ENCODE measurements around the gene CGNL1.

Gene CGNL1

DNA sequence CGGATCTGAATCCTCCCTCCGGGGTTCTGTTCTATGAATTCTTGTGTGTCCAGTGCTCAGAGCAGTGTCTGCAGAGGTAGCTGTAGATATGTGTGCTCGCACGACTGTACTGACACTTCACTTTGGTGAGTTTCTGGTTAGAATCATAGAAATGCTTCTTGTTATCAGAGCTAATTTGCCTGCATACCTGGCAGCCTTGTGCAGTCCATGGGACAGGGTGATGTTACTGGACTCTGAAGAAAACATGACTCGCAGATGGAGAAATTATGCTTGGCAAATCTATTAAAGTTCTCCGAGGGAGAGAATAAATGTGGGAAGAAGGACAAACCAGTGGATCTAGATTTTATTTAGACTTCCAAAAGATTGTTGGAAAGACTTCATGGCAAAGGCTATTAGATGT, 12.2 kb downstream of the CGNL1 start:
- no peak overlapping the region for H3K27ac Mint-ChIP-seq
- no peak for DNase-seq
- no peaks in the 10 kb centered on the region for H3K36me3 Mint-ChIP-seq (ENCODE audit: low read depth)
- H3K9me3 Mint-ChIP-seq = no peaks in the 10 kb centered on the region
- no peaks in the 10 kb centered on the region for H3K4me1 Mint-ChIP-seq
- H3K4me3 Mint-ChIP-seq = no peak overlapping the region
- ATAC-seq = no peak
- H3K27me3 Mint-ChIP-seq = no peaks in the 10 kb centered on the region

DNA sequence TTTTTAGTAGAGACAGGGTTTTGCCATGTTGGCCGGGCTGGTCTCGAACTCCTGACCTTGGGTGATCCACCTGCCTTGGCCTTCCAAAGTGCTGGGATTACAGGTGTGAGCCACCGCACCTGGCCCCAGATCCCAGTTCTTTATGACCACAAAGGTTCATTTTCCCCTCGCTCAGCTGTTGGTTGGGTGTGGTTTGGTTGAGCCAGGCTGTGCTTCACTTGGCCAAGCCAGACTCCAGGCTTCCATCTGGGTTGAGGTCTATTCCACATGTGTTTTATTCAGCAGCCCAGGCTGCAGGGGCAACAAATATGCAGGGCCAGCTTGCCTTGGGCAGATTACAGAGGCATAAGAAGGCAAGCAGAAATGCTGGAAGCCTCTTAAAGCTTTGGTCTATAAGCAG, 13.7 kb downstream of the CGNL1 start:
- H3K27me3 Mint-ChIP-seq = no peaks in the 10 kb centered on the region

DNA sequence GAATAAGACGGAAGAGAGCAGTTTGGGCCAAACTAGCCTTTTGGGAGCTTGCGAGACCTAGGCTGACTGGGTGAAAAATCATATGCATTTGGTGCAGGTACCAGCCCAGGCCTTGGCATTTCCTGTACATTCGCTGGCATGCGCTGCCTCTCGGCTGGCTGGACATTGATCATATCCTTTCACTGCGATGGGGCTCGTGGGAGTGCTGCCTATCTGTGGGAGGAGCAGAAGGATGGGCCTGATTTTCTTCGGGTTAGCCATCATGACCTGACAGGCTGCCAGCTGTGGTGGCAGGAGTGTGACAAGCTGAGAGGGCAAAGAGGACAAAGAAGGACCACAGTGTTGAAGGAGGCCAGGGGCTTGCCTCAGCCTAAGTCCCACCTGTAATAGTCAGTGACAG, 14.3 kb downstream of the CGNL1 start:
- no peak for ATAC-seq
- Mint-ChIP-seq H3K36me3 (ENCODE audit: low read depth) (no peaks in the 10 kb centered on the region), H3K4me3 (no peak overlapping the region), H3K27me3 (no peaks in the 10 kb centered on the region), H3K27ac (no peak overlapping the region), H3K4me1 (no peaks in the 10 kb centered on the region), H3K9me3 (no peaks in the 10 kb centered on the region)
- DNase-seq = no peak

More for the DNA sequence above, 13.7 kb downstream of the CGNL1 start:
- no peak for ATAC-seq
- Mint-ChIP-seq H3K4me3 (no peak overlapping the region), H3K4me1 (no peaks in the 10 kb centered on the region), H3K27ac (no peak overlapping the region), H3K9me3 (no peaks in the 10 kb centered on the region), H3K36me3 (ENCODE audit: low read depth) (no peaks in the 10 kb centered on the region)
- no peak for DNase-seq

DNA sequence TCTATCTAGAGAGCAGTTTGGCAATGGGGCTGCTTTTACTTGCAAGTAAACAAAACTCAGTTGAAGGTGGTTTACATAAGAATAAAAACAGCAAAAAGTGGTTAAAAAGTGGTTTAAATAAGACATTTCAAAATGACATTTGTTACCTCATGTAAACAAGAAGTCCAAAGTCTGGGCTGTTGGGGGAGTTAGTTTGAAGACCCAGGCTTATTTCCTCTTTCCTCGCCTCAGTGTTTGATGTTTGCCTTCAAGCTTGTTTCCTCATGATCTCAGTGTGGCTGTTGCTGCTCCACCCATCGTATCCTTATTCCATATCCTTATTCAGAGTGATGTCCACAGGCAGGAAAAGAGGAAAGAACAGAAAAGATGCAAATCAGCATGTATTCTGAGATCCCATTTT, 15.2 kb downstream of the CGNL1 start:
- ATAC-seq (no peak), DNase-seq (no peak)
- Mint-ChIP-seq H3K27me3 (no peaks in the 10 kb centered on the region), H3K4me1 (no peaks in the 10 kb centered on the region), H3K4me3 (no peak overlapping the region), H3K36me3 (ENCODE audit: low read depth) (no peaks in the 10 kb centered on the region), H3K9me3 (no peaks in the 10 kb centered on the region), H3K27ac (no peak overlapping the region)

DNA sequence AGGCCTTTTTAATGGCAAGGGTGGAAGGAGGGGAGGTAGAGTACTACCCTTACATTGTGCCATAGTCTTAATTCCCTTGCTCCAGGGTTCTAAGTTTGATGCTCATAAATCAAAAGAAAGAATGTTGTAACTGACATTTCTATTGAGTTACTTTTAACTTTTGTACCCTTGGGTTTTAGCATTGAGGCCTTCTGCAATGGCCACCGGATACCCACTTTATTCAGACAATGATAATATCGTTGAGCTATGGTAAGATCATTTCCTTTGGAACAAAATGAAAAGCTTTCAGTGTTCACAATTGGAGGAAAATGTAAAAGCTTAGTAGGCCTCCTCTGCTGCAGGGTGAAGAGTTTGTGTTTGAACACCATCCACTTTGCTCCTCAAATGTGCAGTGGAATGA, 16.8 kb downstream of the CGNL1 start:
- Mint-ChIP-seq H3K4me1 (no peaks in the 10 kb centered on the region), H3K27ac (no peak overlapping the region), H3K4me3 (no peak overlapping the region), H3K36me3 (ENCODE audit: low read depth) (no peaks in the 10 kb centered on the region), H3K27me3 (no peaks in the 10 kb centered on the region), H3K9me3 (no peaks in the 10 kb centered on the region)
- no peak for DNase-seq
- no peak for ATAC-seq

DNA sequence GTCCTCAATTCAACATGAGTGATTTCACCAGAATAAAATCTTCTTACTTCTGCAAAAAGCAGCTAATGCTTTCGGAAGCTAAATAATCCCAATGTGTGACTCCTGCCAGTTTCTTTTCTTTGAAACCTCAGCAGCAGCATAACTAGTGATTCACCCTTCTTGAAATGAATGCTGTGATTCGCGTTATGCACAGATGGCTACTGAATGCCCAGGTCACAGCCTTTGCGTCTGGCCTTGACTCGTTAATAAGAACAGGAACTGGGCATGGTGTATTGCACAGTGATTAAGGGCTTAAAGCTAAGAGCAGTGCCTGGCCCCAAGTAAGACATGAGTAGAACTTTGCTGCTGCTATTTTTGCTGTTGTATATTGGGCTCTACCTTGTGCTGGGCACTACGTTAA, 19.0 kb downstream of the CGNL1 start:
- no peak for ATAC-seq
- peaks cover 6% of the 10 kb centered on the region for H3K27me3 Mint-ChIP-seq
- H3K36me3 Mint-ChIP-seq (ENCODE audit: low read depth) = no peaks in the 10 kb centered on the region
- H3K4me1 Mint-ChIP-seq = no peaks in the 10 kb centered on the region
- no peak overlapping the region for H3K27ac Mint-ChIP-seq
- DNase-seq = no peak
- no peak overlapping the region for H3K4me3 Mint-ChIP-seq
- H3K9me3 Mint-ChIP-seq = no peaks in the 10 kb centered on the region

DNA sequence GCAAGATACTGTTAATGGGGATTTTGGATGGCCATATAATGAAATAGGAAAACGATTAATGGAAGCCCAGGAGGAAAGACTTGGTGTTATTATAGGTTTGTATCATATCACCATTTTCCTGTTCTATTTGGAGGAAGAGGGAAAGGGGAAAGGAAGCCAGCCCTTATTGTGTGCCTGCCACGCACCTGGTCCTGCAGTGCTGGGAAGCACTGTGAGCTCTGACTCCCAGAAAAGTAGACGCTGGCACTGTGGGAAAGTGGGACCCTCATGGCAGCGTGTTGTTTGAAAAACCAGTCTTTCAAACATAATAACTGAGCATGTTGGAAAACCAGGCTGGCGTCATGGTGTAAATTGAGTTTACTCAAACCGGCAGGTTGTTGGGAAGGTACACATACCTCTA, 22.0 kb downstream of the CGNL1 start:
- no peaks in the 10 kb centered on the region for H3K36me3 Mint-ChIP-seq (ENCODE audit: low read depth)
- peaks cover 13% of the 10 kb centered on the region for H3K27me3 Mint-ChIP-seq
- ATAC-seq (no peak), DNase-seq (no peak)
- H3K4me1 Mint-ChIP-seq = no peaks in the 10 kb centered on the region
- no peaks in the 10 kb centered on the region for H3K9me3 Mint-ChIP-seq
- H3K27ac Mint-ChIP-seq = no peak overlapping the region
- H3K4me3 Mint-ChIP-seq = no peak overlapping the region

DNA sequence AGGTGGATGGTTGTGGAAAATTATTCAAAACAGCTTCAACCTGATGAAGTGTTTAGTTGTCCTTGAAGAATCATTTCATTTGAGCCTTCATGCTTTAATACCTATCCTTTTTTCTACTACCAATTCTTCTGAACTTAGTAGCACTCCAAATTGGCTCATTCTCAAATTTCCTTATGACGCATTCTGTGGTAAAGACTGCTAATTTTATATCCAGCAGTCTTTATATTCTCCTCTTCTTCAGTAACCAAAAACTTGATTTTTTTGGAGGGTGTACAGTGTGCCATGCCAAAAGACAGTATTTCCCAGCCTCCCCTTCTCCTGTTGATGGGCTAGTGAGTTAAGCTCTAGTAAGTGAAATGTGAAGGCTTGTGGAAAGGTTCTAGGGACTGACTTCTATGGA, 25.2 kb downstream of the CGNL1 start:
- Mint-ChIP-seq H3K27me3 (peaks cover 17% of the 10 kb centered on the region), H3K9me3 (no peaks in the 10 kb centered on the region), H3K36me3 (ENCODE audit: low read depth) (no peaks in the 10 kb centered on the region), H3K27ac (no peak overlapping the region), H3K4me3 (no peak overlapping the region), H3K4me1 (no peaks in the 10 kb centered on the region)
- no peak for ATAC-seq
- DNase-seq = no peak

DNA sequence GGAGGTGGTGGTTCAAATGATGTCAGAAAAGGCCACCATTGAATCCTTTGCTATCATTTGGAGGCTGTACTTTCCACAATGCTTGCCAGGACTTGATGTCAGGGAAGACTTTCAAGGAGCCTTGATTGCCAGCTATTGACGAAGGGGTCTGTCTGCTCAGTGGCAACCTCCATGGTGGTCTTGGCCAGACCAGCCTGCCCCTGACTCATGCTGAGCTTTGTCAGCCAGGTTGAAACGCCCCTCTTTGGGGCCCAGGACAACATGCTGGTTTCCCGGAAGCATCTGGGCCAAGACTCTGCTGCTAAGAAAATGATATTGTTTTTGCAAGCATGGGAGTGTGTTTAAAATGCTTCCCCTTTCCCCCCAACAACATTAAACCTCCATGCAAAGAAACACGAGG, 26.7 kb downstream of the CGNL1 start:
- ATAC-seq (no peak), DNase-seq (no peak)
- Mint-ChIP-seq H3K4me1 (no peaks in the 10 kb centered on the region), H3K9me3 (no peaks in the 10 kb centered on the region), H3K27me3 (peaks cover 17% of the 10 kb centered on the region), H3K36me3 (ENCODE audit: low read depth) (no peaks in the 10 kb centered on the region), H3K4me3 (no peak overlapping the region), H3K27ac (no peak overlapping the region)

DNA sequence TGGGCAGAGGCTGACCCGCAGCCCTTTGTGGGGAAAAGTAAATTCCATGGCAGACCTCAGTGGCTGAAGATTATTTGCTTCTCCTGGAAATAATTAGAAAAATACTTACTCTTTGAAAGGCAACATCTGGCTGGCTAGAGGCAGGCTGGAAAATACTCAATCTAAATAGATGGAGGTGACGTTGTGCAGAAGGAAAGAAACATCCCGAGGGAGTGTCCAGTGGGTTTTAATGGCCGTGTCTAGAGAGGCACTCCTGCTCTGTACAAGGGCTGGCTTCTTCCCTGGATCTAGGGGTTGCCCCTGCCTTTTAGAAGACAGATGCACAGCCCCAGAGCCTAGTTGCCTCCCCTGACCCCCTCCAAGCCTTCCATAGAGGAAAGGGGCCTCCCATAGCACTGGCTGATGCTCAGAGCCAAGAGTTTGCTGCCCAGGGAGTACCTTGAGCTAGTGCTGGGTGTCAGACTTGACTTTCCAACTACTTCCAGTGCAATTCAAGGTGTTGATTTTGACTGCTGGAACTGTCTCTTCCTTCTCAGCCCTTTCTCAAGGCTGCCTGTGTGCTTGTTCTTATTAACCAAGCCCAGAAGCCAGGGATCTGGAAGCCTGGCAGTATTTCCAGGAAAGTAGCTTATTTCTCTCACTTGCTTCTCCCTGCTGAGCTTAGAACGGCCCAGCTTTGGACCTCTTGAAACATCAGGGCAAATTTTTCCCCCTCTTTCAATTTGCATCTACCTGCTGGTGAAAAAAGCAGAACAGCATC, 27.4 kb downstream of the CGNL1 start:
- H3K9me3 Mint-ChIP-seq = no peaks in the 10 kb centered on the region
- H3K27me3 Mint-ChIP-seq = peaks cover 17% of the 10 kb centered on the region
- no peaks in the 10 kb centered on the region for H3K36me3 Mint-ChIP-seq (ENCODE audit: low read depth)
- no peak overlapping the region for H3K27ac Mint-ChIP-seq
- no peak for ATAC-seq
- H3K4me3 Mint-ChIP-seq = no peak overlapping the region
- no peaks in the 10 kb centered on the region for H3K4me1 Mint-ChIP-seq
- no peak for DNase-seq

DNA sequence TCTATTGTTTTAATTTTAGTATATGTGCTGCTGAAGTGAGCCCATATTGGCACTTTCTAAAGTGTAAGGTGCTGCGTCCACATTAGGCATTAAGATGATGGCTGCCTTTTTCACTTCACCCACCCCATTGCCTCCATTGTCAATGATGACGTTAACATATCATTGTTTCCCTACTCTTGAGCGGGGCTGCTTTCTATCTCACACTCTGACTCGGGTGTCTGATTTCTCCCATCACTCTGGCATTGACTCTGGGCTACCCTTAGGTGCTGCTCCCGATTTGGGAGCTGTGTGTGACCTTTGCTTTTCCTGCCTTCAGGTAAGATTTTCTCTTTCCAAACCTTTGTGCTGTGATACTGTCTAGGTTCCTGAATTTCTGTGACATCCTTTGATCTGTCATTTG, 28.8 kb downstream of the CGNL1 start:
- no peaks in the 10 kb centered on the region for H3K9me3 Mint-ChIP-seq
- peaks cover 11% of the 10 kb centered on the region for H3K27me3 Mint-ChIP-seq
- no peak for ATAC-seq
- no peak overlapping the region for H3K27ac Mint-ChIP-seq
- H3K4me3 Mint-ChIP-seq = no peak overlapping the region
- DNase-seq = no peak
- no peaks in the 10 kb centered on the region for H3K36me3 Mint-ChIP-seq (ENCODE audit: low read depth)
- no peaks in the 10 kb centered on the region for H3K4me1 Mint-ChIP-seq

DNA sequence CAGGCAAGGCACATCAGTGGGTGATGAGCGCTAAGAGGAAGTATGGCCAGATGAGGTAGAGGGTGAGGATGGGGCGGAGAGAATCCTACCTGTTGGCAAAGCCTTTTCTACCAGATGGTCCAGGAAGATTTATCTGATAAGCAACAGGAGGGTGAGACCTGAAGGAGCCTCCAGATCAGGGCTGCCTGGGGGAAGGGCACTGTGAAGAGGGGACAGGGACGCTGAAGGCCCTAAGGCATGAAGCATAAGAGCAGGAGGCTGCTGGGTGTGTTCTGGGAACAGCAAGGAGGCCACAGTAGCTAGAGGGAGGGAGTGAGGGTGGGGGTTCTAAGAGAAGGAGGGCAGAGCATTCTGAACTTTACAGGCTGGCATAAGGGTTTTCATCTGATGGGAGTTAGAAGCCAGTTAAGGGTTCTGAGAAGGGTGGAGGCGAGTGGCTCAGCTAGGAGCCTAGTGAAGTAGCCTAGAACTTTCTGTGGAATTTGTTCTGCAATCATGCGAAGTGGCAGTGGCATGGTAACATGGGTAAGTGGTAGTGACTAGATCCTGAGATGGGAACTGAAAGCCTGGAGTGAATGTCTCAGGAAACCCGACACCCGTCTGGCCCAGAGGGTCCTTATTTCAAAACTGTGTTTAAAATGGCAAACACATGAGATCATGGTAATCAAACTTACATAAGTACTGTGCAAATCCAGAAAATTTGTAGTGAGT, 29.9 kb downstream of the CGNL1 start:
- DNase-seq (no peak), ATAC-seq (no peak)
- H3K36me3 Mint-ChIP-seq (ENCODE audit: low read depth) = no peaks in the 10 kb centered on the region
- H3K9me3 Mint-ChIP-seq = no peaks in the 10 kb centered on the region
- no peaks in the 10 kb centered on the region for H3K4me1 Mint-ChIP-seq
- no peak overlapping the region for H3K4me3 Mint-ChIP-seq
- peaks cover 11% of the 10 kb centered on the region for H3K27me3 Mint-ChIP-seq
- no peak overlapping the region for H3K27ac Mint-ChIP-seq

DNA sequence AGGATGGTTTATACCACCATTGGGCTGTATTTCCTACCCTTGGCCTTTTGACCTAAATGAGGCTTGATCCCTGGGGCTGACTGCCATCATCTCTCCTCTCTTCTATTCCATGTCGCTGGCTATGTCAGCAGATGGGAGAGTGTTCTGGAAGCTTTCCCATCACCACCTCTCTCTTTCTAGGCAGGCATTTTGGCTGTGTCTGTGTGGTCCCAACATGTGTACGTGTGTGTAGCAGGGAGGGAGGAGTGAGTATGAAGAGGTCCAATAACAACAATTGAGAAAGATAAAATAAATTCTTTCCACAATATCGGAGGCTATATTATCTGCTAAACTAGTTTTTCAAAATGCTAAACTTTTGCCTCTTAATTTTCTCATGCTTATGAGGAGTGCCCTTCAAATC, 34.1 kb downstream of the CGNL1 start:
- Mint-ChIP-seq H3K27ac (no peak overlapping the region), H3K36me3 (ENCODE audit: low read depth) (no peaks in the 10 kb centered on the region), H3K4me3 (no peak overlapping the region), H3K9me3 (no peaks in the 10 kb centered on the region), H3K4me1 (no peaks in the 10 kb centered on the region), H3K27me3 (peaks cover 10% of the 10 kb centered on the region)
- DNase-seq (no peak), ATAC-seq (no peak)

DNA sequence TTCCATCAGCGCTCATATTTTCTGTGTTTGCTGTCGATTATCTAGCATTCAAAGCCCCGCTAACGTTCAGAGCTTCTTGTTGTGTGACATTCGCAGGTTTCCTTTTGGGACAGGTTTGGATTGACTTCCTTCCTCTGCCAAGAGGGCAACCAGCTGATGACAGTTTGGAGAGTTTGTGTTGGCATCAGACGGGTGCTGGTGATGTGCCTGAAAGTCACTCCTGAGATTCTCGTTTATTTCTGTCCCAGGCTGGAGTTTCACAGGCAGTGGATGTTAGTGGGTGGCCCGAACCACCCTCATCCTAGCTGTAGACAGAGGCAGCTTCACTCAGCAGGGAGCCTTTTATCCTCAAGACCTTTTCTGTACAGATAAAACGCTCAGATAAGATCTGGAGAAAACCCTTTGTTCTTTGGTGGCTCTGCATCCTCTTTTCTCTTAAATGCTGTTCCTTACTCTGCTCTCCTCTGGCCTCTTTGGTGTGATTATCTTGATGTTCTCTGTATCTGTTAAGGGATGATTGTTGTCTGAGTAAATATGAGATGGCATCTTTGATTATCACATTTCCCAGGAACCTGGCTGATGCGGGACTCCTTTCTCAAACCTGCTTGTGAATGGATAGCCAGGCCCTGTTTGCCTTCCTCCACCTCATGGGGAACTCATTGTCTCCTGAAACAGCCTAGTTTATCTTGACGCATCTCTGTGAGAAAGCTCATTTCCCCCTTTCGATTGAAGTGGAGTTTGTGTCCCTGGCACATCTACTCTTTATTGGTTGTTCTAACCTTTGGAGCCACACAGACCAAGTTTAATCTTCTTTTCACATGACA, 35.9 kb downstream of the CGNL1 start:
- no peak for DNase-seq
- ATAC-seq = no peak
- Mint-ChIP-seq H3K27ac (no peak overlapping the region), H3K4me3 (no peak overlapping the region), H3K36me3 (ENCODE audit: low read depth) (no peaks in the 10 kb centered on the region), H3K9me3 (no peaks in the 10 kb centered on the region), H3K4me1 (no peaks in the 10 kb centered on the region), H3K27me3 (peaks cover 6% of the 10 kb centered on the region)

DNA sequence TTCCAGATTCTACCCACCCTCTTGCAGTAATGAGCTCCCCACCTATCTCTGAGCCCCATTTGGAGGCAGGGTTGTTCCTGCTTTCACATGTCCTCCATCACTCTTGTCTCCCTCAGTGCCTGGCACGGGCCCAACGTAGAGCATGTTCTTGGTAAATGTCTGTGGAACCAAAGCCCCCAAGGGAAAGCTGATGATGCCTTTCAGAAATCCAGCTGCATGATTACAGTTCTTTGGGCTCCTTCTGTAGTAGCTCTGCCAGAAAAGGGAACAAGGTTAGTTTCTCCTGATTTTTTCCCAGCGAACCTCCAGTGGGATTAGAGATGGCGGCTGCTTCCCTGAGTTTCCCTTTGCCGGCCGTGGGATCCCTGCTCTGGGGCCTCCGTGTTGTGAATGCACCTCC, 39.3 kb downstream of the CGNL1 start:
- Mint-ChIP-seq H3K27ac (no peak overlapping the region), H3K27me3 (peaks cover 6% of the 10 kb centered on the region), H3K9me3 (no peaks in the 10 kb centered on the region), H3K36me3 (ENCODE audit: low read depth) (no peaks in the 10 kb centered on the region), H3K4me3 (no peak overlapping the region), H3K4me1 (no peaks in the 10 kb centered on the region)
- ATAC-seq = no peak
- DNase-seq = no peak
